Measurements from ENCODE around the gene HSP90AB1.

The HSP90AB1 gene

GRCh38 chr6:44255871-44256774 lies 9.2 kb downstream of the HSP90AB1 start:
- DNase-seq = peak; percentile 28

DNA sequence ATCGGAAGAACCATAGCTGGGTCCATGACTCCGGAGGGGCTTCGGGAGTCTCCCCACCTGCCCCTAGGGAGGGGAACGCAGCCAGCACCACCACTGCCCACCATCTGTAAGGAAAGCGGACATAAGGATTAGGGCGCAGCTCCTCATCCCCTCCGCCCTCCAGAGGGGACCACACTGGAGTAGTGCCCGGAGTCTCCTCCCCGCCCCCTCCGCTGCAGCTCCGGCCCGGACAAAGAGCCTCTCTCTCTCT lies 9.8 kb downstream of the HSP90AB1 start:
- peak; percentile 19 for DNase-seq

- DNase-seq = peak; percentile 65
Measured at GRCh38 chr6:44257025-44257752, 10.3 kb downstream of the HSP90AB1 start, which contains the start of gene SLC35B2. SLC35B2 (minus strand) TSS chr6:44257528; CDS start chr6:44257410, 118 bp downstream.

DNA sequence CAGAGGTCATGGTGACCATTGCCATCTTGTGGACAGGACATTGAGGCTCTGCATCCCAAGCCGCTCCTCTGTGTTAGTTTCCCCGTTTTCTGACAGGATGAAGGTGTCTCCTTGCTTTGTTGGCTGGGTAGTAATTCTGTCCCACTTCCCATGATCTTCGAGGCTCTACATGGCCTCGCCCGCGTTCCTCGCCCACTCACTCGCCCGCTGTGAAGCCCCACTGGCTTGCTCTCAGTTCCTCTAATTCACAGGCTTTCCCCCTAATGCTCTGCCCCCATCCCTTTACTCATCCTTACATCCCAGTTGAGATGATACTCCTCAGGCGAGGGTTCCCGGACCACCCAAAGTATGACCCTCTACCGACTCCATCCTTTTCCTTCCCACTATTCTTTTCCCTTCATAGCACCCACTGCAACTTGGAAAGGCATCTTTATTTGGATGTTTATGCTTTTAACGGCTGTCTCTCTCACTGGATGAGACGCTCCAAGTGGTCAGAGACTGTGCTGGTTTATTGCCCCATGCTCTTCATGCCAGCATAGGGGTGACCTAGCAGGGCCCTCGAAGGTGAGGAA lies 10.9 kb downstream of the HSP90AB1 start:
- DNase-seq = no peak

DNA sequence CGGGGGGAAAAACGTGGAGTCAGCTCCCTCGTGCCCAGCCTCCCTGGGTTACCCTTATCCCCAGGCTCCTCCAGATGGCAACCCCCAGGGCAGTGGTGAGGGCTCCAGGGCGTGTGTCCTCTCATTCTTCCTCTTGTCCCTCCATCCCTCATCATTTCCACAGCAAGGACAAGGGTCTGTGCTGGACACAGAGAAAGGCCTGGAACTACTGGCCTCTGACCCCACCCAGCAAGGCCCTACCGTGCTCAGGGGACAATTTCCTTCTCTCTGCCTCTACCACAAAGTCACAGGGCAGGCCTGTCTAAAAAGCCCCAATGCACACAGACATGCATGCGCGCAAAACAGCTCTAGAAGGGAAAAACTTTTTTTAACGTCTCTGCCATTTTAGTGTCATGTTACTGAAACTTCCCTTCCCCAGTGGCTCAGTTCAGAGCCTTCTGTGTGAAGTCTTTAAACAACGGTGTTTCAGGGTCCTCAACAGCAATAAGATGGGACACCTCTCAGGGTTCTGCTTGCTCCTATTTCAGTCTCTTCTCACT lies 11.5 kb downstream of the HSP90AB1 start:
- DNase-seq = no peak

- no peak for DNase-seq
Measured at GRCh38 chr6:44258921-44259320, 12.0 kb downstream of the HSP90AB1 start.

- DNase-seq = no peak
Measured at GRCh38 chr6:44260011-44260410, 13.1 kb downstream of the HSP90AB1 start.

- DNase-seq = no peak
Measured at GRCh38 chr6:44260451-44261297, 13.8 kb downstream of the HSP90AB1 start.

DNA sequence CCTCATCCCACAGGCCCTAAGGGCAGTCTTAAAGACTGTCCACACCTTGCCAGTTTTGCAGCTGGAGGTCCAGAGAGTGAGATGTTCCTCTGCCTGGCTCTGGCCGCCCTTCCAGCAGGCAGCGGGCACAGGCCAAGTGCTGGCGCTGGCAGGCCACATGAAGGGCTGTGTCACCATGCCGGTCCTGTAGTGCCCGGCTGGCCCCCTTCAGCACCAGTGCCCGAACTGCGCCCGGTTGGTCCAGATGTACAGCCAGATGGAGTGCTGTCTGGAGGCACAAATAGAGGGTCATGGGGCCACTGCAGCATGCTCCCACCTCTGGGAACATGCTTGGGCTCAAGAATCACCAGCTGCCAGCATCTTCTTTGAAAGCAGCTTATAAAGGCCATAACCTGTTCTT lies 14.7 kb downstream of the HSP90AB1 start:
- DNase-seq = no peak

DNA sequence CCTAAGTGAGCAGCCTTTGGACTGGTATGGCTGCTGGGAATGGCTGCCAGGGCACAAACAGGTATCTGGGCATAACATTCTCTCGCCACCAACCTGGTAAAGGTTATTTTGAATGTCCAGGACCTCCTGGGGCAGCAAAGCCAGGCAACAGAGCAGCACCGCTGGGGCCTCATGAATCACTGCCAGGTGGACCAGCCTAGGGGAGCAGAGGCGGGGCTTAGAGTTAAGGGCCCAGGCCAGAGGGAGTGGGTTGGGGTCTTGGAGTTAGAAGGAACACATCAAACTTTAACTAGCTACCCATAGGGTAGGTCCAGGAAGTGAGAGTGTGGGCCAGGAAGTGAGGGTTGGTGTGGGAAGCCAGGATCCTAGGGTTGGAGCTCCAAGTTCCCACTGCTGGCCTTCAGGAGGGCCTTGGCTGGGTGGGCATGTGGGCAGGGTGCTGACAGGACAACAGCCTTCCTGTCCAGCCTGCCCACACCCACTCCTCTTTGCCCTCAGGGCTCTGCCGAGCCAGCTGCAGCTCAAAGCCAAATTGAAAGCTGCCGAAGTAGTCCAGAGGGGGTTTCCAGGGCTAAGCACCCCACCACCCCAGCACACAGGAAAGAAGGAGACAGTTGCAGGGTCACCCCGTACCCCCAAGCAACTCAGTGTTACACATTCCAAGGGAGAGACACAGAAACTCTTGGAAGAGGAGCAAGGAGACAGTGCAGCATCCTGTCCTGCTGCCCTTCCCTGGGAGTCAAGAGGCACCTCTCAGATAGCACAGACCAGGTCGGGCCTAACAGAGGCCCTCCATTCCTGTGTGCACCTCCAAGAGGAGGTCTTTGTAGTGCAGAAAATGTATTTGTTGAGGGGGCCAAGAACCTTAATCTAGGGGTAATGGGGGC lies 15.8 kb downstream of the HSP90AB1 start:
- DNase-seq = peak; percentile 9

GRCh38 chr6:44263354-44264100 lies 16.6 kb downstream of the HSP90AB1 start:
- peak; percentile 43 for DNase-seq

- peak; percentile 31 for DNase-seq
Measured at GRCh38 chr6:44264154-44265006, 17.5 kb downstream of the HSP90AB1 start.

DNA sequence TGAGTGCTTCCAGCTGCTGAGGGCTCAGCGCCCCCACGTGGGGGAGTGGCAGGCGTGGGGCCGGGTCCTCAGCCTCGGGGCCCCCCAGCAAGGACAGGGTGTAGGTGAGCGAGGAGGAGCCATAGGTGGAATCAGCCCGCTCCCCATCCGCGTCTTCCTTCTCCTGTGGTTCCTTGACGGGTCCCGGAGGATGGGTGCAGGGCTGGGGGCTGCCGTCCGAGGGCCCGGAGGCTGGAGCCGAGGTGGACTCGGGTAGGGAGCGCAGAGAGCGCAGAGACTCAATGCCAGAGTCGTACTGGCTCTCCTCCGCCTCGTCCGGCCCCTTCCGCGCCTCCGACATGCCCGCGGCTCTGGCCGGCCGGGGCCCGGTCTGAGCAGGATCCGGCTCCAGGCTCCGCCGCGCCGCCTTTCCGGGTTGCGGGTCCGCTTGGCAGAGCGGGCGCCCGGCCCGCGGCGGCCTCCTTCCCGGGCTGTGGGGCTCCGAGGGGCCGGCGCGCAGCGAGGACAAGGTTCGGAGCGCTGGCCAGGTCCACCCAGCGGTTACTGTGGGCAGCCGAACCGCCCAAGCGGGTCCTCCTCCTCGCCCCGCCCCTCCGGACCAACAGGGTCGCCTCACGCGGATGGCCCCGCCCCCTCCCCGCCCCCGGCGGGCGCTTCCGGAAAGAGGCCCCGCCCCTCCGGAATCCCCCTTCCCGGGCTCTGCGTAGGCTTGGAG lies 18.3 kb downstream of the HSP90AB1 start, which contains the start of gene NFKBIE:
Gene NFKBIE, minus strand, starts transcription at position 545 of the 715 bp plus-strand sequence. Its CDS starts 205 bp downstream, at position 340.
- peak; percentile 94 for DNase-seq

GRCh38 chr6:44265722-44266233 lies 18.9 kb downstream of the HSP90AB1 start:
- DNase-seq = no peak

DNA sequence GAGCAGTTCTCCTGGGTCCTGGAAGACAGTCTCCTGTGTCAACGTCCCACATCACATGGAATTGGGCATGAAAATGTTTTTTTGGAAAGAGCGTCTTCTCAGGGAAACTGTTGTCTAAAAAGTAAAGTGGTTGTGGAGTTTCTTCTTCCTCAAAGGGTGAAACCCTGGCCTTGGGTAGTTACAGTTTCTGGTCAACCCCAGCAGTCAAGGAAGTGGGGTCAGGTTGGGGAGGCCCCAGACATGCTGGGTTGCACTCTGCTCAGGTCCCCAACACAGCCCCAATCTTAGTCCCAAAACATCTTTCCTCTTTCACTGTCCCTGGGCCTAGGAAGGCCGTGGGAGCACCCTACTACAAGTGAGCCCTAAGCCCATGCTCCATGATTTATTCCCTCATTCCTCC lies 19.4 kb downstream of the HSP90AB1 start:
- no peak for DNase-seq

- DNase-seq = no peak
Measured at GRCh38 chr6:44267252-44267651, 20.4 kb downstream of the HSP90AB1 start.

DNA sequence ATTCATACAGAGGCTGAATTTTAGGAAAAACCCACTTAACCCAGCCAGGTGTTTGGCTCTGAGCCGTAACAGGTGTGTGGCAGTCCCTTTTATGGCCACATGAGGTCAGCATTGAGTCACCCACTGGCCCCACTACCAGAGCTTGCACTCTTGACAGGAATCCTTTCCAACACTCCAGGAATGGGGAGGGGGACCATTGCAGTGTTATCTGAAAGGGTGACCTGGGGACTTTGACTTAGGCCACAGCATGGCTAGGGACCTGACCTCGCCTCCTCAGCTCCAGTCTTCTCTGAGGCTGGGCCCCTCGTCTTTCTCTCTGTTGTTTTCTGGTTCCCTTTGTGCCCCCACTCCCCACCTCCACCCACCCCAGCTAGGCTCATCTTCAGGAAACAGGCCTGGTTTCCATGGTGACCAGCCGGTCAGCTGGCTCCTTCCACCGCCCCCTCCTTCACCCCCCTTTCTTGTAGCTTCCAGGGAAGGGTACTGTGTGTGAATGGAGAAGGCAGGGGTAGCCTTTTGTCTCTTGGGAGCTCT lies 21.3 kb downstream of the HSP90AB1 start:
- peak; percentile 56 for DNase-seq

DNA sequence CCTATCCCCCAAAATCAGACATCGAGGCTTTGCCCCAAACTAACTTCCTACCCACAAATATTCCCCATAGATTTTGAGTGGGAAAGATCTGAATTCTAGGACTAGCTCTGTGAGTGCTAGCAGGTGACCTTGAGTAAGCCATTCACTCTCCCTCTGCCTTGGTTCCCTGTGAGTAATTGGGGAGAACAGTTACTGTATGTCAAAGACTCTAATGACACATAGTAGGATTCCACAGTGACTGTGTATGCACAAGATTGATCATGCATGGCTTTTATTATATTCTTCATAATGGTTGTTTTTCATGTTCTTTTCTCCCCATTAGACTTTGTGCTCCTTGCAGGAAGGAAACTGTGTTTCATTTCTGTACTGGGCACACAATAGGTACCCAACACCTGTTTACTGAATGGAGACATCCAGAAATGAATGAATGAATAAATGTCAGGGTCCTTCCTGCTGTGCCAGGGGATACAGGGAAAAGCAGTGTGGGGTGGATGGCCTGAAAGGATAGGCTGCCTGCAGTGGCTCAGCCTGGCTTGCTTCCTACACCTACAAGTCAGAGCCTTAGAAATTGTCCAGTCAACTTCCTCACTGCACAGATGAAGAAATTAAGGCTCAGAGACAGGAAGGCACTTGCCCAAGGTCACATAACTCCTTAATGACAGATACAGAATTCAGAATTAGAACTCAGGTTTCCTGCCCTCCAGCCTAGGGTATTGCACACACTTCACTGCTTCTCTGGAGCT lies 22.4 kb downstream of the HSP90AB1 start:
- DNase-seq = no peak
